CD4-positive, alpha-beta T cell treated with Interleukin-17A for 4 hours (primary cell): Measurements from ENCODE around the gene PALLD.

Experiments used
- DNase-seq: peaks from one replicate; pipeline ENCODE4 v3.0.0-alpha.2; 2020; ENCODE audit warnings: mixed read lengths

Gene PALLD

GRCh38 chr4:168600796-168601583 lies 104.1 kb downstream of the PALLD start:
- DNase-seq = no peak

DNA sequence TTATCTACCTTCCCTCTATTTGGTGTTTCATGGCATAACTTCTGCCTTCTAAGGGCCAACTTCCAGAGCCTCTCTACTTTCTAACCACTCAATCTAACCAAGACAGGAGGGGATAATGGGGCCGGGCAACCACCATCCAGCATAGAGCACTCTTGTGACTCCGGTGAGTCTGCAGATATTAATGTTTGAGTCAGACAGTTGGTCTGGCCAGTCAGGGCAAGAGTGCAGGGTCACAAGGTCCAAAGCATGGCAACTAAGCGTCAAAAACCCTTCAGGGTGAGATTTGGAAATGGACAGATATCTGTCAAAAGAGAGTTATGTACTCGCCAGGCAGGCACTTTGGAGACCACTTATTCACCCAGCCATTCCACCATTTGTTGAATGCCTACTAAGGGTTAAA lies 105.0 kb downstream of the PALLD start:
- DNase-seq = no peak

DNA sequence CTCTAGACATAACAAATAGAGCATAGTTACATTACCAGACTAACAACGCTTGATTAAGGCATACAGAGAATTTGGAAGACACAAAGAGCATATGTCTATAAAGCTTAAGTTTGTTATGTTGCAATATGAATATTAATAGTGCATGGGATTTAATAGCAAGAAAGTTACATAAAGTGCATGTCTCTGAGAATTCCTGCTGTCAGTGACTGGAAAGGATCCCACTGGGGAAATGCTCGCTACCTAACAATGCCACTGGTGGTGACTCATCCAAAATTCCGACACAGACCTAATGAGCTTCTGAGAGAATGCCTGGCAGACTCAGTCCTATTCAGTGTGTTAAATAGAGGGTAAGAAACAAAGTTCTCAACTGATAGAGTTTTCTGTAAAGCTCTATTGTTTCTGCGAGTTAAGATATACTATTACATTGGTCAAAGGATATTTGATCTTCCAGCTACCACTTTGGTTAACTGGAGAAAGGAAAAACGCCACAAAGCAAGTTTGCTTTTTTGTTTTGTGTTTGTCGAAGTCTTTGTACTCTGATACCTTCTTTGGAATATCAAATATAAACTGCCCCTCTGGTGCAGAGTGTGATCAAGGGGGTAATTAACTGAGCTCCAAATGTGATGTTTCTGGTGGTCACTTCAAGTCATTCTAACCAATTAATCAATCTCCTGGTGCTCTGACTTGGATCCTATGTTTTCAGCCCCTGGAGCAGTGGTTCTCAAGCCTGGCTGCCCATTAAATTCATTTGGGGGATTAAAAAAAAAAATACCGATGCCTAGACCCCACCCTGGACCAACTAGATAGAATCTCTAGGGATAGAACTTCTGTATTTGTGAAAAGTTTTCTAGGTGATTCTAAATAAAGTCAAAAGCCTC lies 107.9 kb downstream of the PALLD start:
- DNase-seq = no peak

DNA sequence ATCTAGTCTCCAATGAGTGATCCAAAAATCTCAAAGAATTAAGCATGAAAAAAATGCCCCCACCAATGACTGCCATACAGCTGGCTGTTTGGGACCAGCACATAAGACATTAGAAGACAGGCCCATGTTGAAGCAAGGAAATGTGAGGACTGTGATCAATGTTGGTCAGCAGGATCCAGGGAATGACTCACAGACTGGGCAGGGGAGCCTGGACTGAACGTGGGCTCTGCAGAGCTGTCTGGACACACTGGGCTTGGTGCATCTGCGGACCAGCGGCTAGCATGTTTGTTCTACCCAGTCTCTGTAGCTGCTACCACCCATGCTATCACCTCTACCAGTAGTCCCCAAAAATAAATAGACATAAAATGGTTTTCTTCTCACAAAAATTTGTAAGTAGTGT lies 108.6 kb downstream of the PALLD start:
- no peak for DNase-seq

DNA sequence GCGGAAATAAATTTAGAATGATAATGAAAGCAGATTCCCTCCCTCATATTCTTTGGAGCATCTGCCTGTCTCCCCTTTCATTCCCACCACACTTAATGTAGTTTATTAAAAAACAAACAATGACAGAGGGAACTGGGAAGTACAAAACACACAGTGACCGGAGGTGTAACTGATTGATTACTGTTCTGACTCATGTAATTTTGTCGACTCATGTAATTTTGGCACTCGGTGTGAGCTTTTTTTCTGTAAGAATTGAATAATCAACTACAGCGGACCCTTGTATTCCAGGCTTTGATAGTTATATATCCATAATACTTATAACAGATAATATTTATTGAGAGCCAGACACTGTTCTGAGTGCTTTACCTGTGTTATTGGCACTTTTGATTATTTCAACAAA lies 110.4 kb downstream of the PALLD start:
- DNase-seq = no peak

DNA sequence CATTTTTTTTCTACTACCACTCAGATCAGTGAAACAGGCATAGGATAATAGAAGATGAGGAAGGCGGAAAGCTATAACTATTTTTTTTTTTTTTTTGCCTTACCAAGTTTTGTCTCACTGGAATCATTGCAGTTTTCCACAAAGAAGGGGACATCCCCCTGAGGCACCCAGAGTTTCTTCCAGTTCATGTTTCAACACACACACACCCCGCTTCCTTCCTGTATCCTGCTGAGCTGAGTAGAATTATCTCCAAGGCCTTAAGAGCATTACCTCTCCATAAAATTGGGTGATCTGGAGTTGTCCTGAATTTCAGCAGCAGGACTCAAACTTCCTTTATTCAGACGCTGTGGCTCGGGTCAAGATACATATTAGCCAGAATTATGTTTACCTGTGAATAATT lies 111.9 kb downstream of the PALLD start:
- no peak for DNase-seq

DNA sequence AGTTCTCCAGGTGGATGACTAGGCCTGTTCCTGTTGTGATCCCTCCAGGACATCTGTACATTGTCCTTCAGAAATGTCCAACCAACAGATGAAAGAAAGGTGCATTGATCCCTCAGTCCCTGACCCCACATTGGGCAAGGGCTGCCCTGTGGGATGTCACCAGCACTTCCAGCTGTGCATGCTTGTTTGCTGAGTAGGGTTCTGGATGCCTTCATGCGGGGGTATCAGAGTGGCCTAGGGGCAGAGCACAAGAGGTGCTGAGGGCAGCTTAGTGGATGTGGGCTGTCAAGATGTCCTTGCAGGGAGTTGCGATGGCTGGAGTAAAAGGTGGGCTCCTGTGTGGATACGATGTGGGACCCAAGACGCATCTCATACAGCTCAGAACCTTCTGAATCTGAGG lies 112.5 kb downstream of the PALLD start:
- DNase-seq = no peak

DNA sequence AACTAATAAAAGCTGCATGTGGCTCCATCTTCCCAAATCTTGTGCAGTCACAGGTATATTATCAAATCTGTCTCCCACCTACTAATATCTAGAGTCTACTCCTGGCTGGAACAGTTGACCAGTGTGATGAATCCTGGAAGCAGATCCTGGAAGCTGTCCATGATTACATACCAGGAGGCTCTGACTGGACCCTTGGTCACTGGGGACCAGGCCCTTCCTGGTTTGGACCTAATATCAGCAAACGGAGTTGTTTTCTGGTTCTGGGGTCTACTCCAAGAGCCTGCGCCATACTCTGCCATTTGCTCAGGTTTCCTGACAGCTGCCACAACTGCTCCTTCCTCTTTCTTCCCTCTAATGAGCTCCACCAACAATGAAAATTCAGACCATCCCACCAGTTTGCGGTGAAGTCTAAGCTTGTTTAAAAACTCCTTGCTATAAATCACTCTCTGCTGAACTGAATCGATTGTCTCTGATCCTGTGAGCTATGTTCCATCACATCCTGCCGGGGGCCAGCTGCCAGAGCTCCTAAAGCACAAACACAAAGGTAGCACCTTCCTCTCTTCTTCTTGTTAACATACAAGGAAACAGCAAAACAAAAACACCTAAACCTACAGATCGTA lies 114.2 kb downstream of the PALLD start:
- DNase-seq = no peak

DNA sequence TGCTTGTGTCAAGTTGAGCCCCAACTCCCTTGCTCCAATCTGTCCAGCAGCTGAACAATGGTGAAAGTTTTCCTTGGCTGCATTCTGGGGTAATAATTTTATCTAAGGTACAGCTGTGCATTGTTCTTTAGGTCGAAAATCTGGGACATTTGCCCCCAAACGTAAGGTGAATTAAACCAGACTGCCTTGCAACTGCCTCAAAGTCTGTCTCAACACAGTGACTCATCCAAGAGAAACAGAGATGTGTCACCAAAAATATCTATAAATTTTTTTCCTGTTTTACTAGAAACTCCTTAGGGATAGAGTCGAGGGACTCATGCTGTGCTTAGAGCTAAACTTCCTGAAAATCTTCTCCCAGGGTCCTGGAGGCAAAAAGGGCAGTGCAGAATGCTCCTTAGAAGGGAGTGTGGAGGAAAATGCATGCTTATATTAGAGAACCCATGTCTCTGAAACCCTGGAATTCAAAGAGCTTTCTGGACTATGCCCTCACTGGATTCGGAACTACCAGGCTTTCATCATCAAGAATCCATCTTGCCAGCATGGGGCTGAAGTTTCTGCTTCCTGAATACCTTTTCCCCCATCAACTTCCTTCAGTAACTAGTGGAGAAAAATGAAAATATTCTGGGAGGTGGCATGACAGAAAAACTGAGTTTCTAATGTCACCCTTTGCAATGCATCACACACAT lies 115.7 kb downstream of the PALLD start:
- no peak for DNase-seq

GRCh38 chr4:168613869-168614268 lies 117.0 kb downstream of the PALLD start:
- DNase-seq = no peak

- DNase-seq = no peak
These were observed 117.6 kb downstream of the PALLD start for GRCh38 chr4:168614281-168615057.

DNA sequence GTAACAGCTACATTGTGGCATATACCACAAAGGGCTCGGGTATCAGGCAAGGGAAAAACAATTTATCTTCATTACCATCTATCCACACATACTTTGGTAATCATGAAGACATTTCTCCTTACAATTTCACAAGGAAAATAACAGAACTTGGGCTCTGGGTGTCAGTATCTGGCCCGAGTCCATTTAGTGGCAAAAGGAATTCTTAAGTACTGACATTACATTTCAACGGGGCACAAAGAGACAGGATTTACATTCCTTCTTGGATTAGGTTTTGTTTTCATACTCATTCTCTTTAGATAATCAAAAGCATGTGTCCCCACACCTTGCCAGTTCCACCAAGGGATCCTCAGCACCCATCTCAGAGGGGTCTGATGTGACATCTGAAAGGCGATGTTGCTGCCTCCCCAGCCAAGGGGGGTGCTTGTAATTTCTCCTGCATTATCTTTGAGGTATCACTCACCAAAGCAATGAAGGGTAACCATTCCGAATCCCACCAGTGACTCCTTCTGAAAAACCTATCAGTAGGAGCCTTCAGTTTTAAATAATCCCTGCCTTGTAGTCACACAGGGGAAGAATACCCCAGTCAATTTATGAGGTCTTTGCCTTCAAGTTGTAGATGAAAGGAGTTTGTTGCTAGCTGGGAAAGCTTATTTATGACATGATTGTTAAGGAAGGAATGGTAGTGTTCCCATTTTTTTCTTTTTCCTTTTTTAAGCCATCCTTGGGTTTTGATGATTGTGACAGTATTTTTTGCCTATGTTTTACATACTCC lies 118.6 kb downstream of the PALLD start:
- no peak for DNase-seq

- DNase-seq = no peak
These were observed 121.9 kb downstream of the PALLD start for GRCh38 chr4:168618577-168619265.

- DNase-seq = no peak
These were observed 122.4 kb downstream of the PALLD start for GRCh38 chr4:168619266-168619631.

DNA sequence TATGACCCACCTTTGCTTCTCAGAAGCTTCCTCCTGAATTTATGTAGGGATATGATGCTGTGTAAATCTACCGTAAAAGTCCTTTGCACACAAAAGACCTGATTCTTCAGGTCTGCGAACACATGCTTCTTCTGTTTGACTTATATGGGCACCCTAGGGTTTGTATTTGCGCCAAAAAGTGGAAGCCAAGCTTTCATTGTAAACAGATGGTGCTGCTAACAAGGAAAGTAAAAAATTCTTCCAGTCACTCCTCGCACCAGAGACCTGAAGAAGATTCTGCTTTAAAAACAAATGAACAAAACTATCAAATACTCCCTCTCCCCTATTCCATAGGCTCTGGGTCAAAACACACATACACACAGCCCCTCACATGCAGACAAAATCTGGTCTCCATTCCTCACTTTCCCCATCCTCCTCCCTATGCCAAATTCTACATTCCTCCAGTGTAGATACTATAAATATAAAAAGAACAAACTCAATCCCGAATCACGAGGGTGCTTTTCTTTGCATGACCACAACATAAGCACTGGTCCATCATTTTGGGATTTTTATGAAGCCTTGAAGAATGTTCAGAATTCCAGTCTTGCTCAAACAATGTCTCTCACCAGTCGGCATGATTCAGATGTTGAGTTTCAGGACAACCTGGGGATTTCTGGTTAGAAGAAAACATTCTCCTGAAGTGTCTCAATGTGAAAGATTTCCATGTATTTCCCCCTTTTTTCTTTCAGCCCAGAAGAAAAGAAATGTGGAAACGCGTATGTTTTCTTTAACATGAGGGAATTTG lies 125.1 kb downstream of the PALLD start:
- no peak for DNase-seq

- no peak for DNase-seq
These were observed 125.7 kb downstream of the PALLD start for GRCh38 chr4:168622600-168622999.

GRCh38 chr4:168623011-168623410 lies 126.2 kb downstream of the PALLD start:
- DNase-seq = no peak

DNA sequence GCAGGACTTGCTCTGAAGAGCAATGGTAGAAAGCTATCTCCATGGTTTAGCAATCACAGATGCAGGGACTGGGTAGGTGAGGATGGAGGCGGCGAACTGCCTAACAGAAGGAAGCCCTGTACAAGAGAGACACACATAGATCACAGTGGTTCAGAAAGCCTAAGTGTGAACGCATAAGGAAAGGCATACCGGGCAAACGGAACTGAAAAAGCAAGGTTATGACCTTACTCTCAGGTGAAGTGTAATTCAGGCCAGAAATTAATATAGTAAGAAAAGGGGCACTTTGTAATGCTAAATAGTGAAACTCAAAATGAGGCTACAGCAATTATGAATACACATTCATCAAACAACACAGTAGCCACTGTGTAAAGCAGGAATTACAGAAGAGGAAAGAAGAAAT lies 126.6 kb downstream of the PALLD start:
- DNase-seq = no peak

GRCh38 chr4:168628251-168628650 lies 131.4 kb downstream of the PALLD start:
- DNase-seq = no peak

- no peak for DNase-seq
These were observed 132.7 kb downstream of the PALLD start for GRCh38 chr4:168629566-168629965.
